ENCODE results near the gene GAS2.

- TF ChIP-seq CTCF (IDR thresholded peaks at IDR 0.05): no peak
- no peak for TF ChIP-seq POLR2A (IDR thresholded peaks at IDR 0.05)
These were observed 120.1 kb downstream of the GAS2 start for GRCh38 chr11:22786475-22786874.
